NCI-H510A treated with DMSO at 0.1 percent for 48 hours (cell line): ENCODE measurements around the gene CD101.
"Not testable (repeated sequence)": the region's sequence is repeated elsewhere in the genome, so short reads cannot be mapped to it uniquely, and the experiment has no call there.

Experiments used
- DNase-seq: peaks from one replicate; lab custom pipeline; 2025; lab: John Stamatoyannopoulos, UW

CD101 gene, protein sequence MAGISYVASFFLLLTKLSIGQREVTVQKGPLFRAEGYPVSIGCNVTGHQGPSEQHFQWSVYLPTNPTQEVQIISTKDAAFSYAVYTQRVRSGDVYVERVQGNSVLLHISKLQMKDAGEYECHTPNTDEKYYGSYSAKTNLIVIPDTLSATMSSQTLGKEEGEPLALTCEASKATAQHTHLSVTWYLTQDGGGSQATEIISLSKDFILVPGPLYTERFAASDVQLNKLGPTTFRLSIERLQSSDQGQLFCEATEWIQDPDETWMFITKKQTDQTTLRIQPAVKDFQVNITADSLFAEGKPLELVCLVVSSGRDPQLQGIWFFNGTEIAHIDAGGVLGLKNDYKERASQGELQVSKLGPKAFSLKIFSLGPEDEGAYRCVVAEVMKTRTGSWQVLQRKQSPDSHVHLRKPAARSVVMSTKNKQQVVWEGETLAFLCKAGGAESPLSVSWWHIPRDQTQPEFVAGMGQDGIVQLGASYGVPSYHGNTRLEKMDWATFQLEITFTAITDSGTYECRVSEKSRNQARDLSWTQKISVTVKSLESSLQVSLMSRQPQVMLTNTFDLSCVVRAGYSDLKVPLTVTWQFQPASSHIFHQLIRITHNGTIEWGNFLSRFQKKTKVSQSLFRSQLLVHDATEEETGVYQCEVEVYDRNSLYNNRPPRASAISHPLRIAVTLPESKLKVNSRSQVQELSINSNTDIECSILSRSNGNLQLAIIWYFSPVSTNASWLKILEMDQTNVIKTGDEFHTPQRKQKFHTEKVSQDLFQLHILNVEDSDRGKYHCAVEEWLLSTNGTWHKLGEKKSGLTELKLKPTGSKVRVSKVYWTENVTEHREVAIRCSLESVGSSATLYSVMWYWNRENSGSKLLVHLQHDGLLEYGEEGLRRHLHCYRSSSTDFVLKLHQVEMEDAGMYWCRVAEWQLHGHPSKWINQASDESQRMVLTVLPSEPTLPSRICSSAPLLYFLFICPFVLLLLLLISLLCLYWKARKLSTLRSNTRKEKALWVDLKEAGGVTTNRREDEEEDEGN

DNA sequence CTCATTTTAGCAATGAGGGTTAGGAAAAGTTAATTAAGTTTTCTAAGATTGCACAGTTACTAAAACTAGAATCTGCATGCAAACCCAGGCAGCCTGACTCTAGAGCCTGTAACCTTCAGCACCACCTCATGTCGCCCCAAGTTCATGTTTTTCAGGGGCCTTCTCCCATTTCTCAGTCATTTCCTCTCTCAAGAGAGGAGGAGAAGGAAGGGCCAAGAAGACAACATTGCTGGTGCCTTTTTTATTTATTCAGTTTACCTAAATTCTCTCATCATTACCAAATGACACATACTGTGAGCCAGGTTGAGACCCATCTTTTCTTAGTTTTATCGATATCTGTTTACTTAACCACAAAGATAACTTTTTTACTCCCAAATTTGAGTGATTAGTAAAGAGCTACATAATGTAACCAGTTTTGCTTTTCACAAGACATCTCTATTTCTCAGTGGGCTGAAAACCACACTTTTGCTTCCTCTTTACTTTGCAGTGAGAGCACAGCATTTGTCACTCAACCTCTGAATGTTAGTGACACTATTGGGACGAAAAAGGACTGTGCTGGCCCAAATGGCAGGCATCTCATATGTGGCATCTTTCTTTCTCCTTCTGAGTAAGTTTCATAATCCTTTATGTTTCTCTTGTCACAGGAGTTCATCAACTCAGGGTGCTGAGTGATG, at the start of gene CD101:
CD101 (plus strand) TSS at position 507 of the 674 bp plus-strand sequence; CDS start at position 565, 58 bp downstream.
- no peak for DNase-seq

DNA sequence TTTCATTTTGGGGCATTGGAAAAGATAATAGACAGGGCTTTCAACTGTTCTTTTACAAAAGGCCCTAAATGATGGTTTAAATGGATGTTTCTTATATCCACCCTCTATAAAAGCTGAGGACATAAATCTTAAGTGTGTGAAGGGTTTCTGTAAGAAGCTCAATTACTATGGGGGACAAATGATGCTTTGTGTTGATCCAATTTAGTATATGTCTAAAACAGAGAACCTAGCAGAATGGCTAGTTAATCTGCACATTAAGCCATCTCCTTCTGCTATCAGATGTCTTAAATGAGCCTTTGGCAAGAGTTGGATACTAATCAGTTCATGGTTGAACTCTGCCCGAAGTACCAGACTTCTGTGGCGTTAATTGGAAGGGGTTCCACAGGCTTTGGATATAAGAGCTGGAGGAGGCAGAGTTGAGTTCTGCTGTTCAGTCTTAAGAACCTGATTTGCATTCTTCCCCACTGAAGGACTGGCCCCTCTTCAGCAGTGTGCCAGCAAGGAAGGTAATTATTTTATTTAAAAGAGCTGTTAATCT, 48.8 kb upstream of the CD101 start:
- no peak for DNase-seq

DNA sequence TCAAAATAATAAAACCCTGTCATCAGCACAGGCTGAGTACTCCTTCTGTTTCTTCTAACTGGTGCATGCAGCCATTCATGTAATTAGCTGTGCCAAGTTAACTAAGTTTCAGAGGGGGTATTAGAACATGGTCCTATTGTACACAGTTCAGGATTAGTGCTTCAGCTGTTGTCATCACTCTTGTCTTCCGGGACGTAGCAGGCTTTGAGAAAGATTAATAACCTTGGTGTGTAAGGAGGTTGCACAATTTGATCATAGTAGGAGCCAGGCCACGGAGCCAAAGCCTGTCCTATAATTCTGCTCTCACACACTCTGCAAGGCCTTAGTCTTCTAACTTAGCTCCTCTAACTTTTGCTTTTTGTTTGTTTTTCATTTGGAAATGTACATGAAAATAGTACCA, 47.1 kb upstream of the CD101 start:
- no peak for DNase-seq

DNA sequence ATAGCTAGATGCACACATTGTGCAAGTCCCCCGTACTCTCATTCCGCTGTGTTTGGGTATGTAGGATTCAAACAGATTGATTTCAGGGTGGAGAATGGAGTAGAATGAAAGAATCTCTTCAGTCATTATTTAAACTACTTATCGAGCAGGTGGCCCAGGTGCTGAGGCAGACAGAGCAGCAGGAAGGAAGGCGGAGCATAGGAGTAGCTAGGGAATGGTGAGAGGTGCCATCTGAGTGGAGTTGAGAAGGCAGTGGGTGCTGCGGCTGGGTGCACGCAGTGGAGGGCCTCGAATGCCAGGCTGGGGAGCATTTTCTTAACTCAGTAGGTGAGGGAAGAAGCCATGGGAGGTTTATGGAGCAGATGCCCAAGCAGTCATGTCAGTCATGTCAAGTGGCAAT, 45.2 kb upstream of the CD101 start:
- DNase-seq = peak; percentile 94

DNA sequence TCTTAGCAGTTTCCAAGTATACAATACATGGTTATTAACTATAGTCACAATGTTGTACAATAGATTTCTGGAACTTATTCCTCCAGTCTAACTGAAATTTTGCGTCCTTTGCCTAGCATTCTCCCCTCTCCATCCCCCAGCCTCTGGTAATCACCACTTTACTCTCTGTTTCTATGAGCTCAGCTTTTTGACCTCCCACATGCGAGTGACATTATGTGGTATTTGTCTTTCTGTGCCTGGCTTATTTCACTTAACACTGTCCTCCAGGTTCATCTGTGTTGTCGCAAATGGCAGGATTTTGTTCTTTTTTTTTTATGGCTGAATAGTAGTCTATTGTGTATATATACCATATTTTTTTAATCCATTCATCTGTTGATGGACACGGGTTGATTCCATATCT, 43.9 kb upstream of the CD101 start:
- DNase-seq = no peak

DNA sequence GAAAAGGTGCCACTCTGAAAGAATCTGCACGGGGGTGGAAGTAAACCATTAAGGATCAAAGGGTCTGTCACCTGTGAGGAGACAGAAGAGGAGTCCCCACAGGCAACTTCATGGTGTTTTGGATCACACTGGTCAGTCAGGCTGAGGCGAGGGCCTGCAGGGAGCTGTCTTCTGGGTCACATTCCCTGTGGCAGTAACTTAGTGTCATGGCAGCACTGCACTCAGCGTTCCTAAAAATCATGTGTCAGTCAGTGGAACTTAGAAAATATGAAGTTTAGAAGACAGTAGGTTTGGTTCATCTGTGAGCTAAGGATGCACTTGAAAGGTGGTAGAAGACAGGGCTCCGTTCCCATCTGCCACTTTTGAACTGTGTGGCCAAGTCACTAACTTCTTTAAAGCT, 43.5 kb upstream of the CD101 start:
- no peak for DNase-seq

DNA sequence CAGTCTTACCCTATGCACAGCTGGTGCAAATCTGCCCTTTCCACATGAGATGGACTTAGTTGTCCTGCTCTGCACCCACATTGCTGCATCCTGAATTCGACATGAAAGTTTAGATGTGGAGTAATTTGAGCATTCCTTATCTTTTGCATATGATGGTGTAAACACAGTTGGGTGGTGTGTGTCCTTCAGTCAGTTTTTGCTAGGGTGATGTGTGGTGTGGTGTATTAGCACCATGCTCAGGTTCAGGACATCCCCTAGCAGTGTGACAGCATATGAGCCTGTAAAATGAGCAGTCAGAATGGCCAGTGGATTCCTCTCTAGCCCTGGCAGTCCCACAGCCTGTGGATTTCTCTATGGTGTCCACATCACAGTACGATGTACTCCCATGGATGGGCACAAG, 42.6 kb upstream of the CD101 start:
- no peak for DNase-seq

DNA sequence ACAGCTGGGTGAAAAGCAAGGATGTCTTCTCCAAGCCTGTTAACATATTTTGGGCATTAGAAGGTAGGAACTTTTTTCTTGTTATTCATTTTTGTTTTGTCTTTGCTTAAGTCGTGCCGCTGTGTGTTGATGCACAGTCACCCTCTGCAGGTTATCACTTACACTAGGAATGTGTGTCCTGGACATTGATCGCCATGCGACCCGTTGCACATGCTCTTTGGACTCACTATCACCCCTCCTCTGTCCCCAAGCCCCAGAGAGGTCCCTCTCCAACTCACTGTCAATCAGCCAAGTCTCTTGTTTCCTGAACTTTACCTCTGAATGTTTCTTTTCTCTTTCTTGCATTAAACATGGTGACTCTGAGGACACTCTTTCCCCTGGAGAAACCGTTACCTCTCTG, 40.0 kb upstream of the CD101 start:
- DNase-seq = no peak

DNA sequence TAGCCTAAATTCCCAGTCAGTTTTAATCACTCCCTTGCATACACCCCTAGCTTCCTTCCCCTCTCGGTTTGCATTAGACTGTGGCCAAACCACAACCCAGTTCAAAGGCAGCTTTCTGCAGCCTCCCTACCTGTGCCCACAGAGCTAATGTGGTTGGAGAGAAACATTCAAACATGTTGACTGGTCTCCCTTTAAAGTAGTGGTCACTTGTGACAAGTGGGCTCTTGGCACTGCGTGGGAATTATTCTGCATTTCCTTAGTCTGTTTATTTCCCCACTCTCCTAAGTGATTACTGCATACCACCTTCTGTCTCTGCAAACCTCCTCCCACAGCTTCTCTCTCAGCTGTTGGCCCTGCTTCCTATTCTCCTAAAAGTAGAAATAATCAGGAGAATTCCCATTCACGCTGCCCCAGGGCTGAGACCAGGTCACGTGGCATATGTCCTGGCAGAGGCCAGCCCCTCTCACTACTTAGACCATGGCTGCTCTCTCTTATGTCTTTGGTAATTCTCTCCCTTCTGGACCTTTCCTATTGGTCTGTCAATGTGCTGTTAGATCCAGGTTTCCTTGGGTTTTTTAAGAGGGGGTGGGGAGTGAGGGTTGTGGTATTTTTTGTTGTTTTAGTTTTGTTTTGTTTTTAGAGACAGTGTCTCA, 38.4 kb upstream of the CD101 start:
- no peak for DNase-seq

DNA sequence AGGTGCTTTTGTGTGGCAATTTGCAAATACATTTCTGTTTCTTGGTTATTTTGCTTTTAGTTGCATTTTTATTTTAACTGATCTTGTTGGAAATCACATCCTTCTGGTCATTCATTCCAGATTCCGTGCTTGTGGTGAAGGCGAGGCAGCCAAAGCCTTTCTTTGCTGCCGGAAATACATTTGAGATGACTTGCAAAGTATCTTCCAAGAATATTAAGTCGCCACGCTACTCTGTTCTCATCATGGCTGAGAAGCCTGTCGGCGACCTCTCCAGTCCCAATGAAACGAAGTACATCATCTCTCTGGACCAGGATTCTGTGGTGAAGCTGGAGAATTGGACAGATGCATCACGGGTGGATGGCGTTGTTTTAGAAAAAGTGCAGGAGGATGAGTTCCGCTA, 34.8 kb upstream of the CD101 start:
- no peak for DNase-seq

DNA sequence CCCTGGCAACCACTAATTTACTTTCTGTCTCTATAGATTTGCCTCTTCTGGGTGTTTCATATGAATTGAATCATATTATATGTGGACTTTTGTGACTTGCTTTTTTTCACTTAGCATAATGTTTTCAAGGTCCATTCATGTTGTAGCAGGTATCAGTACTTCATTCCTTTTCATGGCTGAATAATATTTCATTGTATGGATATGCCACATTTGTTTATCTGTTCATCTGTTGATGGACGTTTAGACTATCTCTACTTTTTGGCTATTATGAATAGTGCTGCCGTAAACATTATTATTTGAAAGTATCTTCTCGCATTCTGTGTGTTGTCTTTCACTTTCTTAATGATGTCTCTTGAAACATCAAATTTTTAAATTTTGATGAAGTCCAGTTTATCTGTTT, 32.8 kb upstream of the CD101 start:
- no peak for DNase-seq

DNA sequence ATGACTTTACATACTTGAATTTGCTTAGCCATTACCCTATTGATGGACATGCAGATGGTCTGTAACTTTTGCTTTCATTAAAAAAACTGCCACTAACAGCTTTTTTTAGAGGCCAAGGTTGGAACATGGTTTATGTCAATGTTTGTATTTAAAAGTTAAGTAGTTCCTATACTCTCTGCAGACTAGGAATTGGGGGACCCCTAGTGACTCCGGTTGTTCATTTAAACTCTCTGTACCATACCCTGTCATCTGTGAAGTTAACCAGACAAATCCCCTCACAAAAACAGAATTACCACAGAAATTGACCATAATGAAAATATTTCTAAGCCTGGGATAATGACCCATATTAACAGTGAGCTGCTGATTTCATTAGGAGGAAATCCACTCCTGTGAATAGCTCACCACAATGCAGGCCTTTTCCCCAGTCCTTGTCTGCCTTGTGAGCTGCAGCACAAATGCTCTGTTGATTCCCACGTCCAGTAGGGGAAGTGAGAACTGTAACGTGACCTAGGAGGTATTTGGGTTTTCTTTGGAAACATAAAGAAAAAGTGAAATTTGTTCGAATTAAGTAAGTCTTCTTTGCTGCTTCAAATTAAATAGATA, 30.2 kb upstream of the CD101 start:
- DNase-seq = no peak

DNA sequence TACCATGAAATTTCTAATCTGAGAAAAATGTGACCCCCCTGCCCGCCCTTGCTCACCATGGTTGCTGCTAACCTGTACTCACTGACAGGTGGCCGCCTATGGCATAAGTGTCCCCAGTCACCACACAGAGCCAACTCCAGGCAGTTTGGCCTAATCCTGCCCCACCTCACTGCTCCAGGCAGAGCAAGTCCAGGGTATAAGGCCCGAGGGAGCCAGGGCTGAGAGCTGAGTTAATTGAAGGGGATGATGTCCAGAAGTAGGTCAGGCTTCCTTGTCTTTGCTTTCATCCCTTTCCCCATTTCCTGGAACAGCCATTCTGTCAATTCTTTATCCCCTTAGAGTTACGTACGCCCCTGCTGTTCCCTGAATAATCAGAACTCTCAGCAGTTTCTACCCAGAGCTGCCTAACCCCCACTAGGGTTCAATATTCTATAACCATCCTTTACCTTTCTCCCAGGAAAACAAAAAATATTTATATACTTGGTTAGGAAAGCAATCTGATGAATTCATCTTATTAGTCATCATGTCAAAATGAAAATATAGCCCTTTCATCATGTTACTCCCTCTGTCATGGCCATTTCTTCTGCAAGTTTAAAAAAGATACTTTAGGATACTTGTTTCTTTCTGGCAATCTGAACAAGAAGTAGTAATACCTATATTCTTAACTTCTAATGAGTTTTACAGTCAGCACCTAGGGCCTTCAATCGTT, 29.4 kb upstream of the CD101 start:
- no peak for DNase-seq

DNA sequence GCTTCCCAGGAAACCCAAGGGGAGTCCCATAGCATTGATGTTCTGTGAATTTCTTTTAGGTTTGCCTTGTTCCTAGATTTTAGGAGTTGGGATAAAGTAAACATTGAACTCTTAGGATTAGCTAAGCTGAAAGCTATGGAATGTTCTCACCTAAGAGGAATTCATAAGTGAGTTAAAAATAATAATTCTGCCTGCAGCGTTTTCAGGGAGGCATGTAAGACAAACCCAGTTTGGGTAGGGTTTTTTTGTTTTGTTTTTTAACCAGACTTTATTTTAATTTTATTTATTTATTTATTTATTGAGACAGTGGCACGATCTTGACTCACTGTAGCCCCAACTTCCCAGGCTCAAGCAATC, 28.9 kb upstream of the CD101 start:
- DNase-seq = no peak

DNA sequence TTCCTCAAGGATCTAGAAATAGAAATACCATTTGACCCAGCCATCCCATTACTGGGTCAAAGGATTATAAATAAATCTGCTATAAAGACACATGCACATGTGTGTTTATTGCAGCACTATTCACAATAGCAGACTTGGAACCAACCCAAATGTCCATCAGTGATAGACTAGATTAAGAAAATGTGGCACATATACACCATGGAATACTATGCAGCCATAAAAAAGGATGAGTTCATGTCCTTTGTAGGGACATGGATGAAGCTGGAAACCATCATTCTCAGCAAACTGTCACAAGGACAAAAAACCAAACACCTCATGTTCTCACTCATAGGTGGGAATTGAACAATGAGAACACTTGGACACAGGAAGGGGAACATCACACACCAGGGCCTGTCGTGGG, 21.3 kb upstream of the CD101 start:
- DNase-seq = not testable (repeated sequence)

DNA sequence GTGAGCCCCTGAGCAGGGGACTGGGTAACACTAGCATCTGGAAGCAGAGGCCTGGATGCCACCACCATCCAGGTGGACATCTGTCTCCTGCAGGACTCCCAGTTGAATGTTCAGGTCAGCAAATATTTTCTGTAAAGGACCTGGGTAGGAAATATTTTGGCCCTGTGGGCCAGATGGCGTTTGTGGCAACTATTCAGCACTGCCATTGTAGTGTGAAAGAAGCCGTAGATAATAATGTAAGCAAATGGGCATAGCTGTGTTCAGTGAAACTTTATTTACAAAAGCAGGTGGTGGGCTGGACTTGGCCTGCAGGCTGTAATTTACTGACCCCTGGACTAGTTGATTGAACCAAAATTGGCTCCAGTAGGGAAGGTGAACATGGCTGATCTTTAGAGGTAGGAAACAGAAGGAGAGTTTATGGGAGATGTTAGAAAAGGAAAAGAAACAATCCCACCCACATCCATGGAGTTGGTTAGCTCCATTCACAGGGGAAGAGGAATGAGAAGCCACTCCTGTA, 20.0 kb upstream of the CD101 start:
- DNase-seq = no peak

DNA sequence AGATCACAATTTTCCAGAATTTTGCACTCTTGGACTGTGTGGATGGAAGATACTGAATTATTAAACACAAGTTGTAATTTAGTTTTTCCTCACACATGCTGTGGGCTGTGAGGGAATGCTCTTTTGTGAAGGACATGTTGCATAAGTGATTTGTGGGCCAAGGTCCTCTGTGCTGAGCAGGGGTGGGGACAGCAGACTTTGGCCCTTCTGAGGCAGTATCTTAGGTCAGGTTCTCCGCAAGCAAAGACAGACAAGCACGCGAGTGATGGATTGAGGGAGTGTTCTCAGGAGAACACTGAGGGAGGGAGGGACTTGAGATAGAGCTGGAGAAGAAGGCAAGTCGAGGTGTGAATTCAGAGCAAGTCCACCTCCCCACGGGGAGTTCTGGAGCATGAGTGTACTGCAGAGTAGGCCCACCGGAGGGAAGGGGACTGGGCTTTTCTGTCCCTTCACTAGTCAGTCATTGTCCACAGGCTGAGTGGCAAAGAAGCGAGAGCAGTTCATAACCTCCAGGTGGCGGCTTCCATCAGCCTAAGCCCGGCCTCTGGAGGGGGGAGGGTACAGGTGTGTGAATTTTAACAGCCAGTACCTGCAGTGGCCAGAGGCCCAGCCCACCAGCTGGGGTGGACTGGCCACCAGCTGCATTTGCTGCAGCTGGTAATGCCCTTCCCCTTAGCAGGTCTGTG, 19.1 kb upstream of the CD101 start:
- DNase-seq = no peak

DNA sequence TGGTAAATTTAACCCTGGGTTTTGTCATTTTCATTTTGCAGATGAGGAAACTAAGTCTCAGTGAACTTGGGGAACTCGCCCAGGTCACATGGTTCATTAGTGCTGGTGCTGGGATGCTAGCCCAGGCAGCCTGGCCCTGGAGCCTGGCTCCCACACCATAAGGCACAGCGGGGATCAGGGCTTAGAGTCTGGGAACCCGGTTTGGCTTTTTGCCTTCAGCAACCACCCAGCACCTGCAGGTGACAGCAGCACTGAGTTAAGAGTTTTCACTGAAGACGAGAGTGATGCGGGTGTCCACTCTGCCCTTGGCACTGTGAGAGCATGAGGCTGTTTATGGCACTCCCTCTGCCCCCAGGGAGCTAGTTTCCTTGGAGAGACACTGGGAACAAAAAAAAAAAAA, 18.4 kb upstream of the CD101 start:
- DNase-seq = no peak

DNA sequence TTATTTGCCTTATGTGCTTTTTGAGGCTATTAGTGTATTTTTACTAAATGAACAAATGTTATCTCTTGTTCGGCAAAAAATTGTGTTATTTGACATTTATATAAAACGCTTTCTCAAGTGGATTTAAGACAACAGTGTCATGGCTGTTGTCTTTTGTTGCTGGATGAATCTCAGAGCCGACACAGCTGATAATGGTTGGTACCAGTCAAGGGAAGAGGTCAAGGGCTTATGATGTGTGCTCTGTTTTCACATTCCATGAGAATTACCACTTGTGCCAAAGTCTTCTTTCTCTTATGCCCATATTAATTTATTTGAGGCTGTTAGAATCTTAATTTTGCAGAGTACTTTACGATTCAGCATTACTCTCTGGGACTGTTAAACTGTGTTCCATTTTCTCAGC, 17.9 kb upstream of the CD101 start:
- DNase-seq = no peak
